Skin epidermis (tissue), 12 donors: Measurements from ENCODE around the gene RGS8.
A peak's percentile ranks its signal among the peaks of the same experiment; 100 is the strongest.

Experiments used
- H3K27ac ChIP-seq, 21 experiments: fragments of 200-600 bp; sonication (generic) in 11 of 21; one replicate each; pipeline ENCODE4 v1.5.0; 2020; ENCODE audit warnings: mild to moderate bottlenecking in 3 of 21, inconsistent platforms in 2 of 21, moderate library complexity in 2 of 21
- H3K4me3 ChIP-seq, 7 experiments: fragments of 200-600 bp; sonication (generic) in 2 of 7; one replicate each; pipeline ENCODE4 v1.5.0; 2020; ENCODE audit warnings: inconsistent platforms in 2 of 7, mild to moderate bottlenecking in 2 of 7, moderate library complexity in 1 of 7

Gene RGS8

DNA sequence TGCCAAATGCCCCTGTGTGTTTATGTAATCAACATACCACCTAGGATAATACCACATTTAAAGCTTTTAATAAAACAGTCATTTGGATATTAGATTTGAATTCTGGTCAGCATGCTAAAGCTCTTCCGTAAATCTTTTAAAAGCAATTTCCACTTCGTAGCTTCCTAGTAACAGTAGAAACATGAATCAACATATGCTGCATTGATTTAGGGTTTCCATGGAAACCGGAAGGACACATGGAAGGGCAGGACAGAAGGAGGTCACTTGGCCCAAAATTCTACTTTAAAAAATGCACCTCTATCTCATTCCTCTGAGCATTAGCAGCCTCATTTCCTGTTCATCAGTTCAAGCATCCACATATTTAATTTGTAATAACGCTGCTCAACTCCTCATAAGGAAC is 8.1 kb downstream of the RGS8 start:
- H3K27ac ChIP-seq: peak overlapping the region in 1 of 21 experiments; percentile 21
- no peak overlapping the region for H3K4me3 ChIP-seq

DNA sequence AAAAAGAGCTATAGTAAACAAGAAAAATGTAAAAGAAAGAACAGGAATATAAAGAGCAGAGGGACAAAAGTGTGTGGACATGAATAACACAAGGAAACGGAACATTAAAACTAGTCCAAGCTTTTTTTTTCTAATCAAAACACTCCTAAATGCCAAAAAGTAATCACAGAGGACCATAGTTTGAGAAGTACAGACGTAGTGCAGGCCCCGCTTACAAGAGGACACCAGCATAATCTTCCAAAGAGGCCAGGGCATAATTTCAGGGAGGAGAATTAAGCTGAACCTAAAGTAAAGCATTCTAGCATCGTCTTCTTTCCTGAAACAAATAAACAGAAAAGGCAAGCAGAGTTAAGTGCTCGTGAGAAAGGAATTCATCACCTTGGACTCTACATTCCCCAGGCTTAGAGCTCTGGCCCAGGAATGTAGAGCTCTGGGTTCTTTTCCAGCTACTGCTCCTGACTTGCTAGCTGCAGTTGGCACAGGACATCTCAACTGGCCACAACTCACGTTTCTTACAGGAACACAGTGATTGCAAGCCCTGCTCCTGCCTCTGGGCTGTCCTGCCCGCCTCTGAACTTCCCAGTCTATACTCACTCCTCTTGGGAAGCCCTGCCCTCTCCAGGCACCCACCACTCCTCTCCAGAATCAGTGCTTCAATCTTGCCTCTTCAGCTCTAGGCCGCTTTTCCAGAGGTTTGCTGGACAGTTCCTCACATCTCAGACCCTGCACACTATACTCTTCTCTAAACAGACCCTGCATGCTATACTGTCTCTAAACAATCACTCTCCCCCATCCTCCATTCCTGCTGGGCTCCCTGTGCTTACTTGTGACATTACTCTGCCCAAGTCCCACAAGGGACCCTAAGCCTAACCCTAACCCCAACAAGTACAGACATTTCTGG is 9.8 kb downstream of the RGS8 start:
- H3K4me3 ChIP-seq: no peak overlapping the region

DNA sequence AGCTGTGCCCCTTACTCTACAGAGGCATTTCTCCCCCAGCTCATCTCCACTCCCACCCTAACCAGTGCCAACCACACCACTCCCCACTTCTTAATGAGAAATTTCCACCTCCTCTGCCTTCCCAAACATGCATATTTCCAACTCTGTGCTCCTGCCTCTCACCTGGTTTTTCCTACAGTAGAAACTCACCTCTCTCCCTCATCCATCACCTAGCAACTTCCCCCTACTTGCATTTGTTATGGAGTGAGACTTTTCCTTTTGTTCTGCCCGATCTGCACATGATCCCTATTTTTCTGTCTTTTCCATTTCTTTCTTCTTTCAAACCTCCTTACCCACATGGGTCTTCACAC is 11.9 kb downstream of the RGS8 start:
- no peak overlapping the region for H3K4me3 ChIP-seq
- no peak overlapping the region for H3K27ac ChIP-seq

More for the DNA sequence above, 9.8 kb downstream of the RGS8 start:
- peak overlapping the region in 2 of 21 experiments; percentile 2 to 4 for H3K27ac ChIP-seq

DNA sequence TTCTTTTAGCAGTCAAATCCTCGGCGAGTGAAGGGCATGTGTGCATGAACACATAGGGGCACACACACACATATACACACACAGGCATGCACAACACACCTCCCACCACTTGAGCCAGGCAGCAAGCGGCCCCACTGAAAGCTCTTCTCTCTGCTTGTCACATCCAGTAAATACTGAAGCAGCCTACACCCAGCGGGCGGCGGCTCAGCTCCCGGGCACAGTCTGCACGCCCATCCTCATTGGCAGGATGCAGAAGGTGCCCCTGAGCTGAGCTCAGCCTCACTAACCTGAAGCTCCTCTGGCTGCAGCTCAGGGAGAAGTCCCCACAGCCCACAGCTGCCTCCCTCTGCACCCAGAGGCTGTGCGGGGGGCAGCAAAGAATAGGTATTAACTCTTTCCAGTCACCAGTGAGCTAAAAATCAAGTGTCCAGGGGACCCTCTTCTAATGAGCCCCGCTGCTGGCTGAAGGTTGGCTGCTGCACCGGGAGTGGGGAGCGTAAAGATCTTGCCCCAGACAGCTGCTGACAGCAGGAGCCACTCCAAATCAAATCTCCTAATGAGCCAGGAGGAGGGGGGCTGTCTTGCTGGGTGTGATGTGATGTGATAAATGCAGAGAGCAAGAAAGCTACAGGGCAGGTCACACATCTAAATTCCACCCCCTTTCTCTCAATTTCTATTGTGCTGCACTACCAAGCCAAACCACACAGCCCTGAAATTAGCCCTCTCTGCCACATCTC is 12.5 kb downstream of the RGS8 start:
- Histone ChIP-seq H3K27ac (no peak overlapping the region), H3K4me3 (no peak overlapping the region)

DNA sequence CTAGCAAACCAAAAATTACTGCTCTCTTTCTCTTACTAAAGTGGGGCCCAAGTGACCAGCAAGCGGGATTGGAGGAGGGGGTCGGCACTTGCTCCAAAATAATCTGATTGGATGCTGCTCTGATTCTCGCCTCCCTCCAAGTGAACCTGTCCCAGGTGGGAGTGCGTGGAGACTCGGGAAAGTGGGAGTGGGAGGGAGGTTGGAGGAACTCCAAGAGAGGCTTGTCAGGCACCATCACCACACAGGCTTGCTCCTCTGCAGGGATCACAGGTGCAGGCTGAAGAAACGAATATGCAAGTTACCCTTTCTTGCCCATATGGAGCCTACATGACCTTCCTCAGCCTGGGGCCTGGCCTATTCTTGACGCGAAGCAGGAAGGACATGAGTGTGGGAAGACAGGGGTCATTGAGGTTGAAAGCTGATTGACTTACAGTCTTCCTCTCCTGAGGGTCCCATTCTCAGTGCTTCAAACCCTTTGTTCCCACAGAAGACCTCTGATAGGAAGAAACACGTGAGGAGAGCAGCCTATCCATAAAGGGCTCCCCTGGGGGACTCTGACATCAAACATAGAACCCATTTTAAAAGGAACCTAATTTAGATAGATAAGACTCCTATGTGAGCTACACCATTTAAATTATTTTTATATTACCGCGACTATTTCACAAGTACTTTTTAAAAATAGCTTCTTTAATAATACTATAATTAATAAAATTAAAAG is 14.2 kb downstream of the RGS8 start:
- Histone ChIP-seq H3K27ac (no peak overlapping the region), H3K4me3 (no peak overlapping the region)

DNA sequence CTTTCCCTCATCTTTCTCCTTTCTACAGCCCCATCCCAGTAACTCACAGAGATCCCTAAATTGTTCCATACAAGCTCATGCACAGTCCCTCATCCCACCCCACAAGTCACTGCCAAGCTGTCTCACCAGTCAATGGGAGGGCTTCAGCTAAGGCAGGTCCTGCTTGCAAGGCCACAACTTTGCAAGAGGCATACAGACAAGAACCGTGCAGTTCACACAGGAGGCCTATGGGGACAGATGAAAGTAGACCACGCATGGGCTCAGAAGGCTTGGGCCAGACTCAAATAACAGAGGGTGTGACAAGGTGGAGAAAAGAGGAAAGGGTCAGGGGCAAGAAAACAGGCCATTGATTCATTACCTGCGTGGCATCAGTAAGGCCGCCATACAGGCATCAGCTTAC is 15.1 kb downstream of the RGS8 start:
- Histone ChIP-seq H3K4me3 (no peak overlapping the region), H3K27ac (no peak overlapping the region)

DNA sequence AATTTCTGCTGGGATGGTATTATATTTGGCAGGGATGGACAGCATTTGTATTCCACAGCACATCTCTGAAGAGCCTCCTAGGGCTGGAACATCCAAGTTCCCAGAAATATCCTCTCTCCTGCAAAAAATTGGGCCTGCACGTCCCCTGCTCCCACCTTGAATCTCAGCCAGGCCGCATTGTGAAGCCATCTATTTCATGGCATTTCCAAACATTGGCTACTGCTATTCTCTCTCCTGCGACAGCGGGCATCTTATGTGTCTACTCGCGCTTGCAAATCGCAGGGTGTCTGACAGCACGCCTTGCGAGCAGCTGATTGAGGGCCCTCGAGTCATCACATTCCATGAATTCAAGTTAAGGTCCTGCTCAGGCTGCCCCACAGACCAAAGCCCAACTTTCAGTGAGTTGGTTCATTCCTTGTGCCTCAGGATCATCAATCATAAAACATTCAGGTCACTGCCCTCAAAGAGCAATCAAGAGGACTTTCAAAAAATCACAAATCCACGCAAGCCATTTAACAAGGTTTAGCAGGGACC is 15.8 kb downstream of the RGS8 start:
- Histone ChIP-seq H3K27ac (no peak overlapping the region), H3K4me3 (no peak overlapping the region)

DNA sequence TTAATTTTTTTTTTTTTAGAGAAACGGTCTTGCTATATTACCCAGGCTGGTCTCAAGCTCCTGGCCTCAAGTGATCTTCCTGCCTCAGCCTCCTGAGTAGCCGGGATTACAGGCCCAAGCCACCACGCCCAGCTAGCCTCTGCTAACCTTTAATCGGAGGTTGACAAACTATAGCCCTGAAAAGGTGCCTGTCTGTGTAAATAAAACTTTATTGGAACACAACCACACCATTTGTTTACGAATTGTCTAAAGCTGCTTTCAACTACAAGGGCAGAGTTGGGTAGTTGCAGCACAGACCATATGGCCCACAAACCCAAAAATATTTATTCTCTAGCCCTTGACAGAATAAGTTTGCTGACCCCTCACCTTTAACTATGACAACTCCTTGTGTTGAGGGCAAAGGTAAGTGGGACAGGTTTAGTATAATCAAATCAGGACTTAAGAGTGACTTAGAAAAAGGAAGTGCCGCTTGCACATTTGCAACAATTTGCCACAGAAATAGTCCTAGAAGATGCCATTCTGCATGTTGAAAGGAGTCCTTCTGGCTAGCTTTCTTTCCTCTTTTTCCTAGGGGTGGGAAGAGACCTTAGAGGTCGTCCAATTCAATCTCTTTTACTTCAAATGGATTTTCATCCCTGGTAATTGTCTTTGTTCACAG is 16.4 kb downstream of the RGS8 start:
- H3K27ac ChIP-seq: no peak overlapping the region
- no peak overlapping the region for H3K4me3 ChIP-seq

DNA sequence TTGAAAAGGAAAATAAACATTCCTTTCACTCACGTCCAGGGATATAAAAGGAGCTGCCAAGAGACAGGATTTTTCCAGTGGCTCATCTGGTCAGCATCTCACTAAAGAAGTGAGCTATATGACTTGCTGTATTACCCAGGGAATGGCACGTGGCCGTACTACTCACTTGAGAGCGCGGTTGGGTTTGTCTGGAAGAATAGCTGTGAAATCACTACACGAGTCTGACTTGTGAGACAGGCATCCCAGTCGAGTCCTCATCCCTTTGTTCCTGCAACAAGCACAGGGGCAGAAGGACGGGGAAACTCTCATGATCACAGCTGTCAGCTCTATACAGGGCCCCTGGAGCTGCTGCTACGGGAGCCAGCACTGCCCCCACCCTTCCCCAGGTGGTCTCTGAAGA is 17.7 kb downstream of the RGS8 start:
- H3K4me3 ChIP-seq: no peak overlapping the region
- no peak overlapping the region for H3K27ac ChIP-seq

DNA sequence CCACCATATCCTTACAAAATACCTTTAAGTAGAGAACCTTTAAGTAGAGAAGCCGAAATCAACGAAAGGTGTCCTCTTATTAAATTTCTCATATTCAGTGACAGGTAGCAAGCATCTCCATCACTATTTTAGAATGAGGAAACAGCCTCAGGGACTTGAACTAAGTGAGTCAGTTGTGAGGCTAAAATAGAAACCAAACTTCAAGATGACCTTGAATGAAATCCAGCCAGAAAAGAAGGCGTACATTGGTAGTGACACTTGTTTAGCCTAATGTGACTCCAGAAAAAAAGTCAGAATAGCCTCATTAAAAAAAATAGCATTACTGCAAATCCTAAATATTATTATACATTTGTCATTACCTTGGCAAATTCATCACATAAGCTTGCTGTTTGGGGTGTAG is 20.1 kb downstream of the RGS8 start:
- Histone ChIP-seq H3K4me3 (no peak overlapping the region), H3K27ac (no peak overlapping the region)

DNA sequence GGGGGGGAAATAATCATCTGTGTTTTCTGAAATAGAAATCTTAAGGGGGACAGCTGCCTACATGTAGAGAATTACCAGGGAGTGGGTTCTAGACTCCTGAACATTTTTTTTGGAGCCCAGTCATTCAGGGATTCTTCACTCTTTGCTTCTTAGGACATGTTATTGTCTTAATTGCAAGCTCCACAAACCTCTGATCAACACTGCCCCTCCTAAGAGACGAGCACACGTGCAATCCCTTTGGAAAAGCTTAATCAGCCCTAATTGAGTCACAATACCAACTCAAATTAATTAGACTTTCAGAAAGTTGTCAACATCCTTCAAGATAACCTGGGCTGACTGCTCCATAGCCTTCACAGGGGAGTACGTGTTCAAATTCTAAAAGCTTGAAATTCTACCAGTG is 21.4 kb downstream of the RGS8 start:
- H3K27ac ChIP-seq: no peak overlapping the region
- H3K4me3 ChIP-seq: no peak overlapping the region

DNA sequence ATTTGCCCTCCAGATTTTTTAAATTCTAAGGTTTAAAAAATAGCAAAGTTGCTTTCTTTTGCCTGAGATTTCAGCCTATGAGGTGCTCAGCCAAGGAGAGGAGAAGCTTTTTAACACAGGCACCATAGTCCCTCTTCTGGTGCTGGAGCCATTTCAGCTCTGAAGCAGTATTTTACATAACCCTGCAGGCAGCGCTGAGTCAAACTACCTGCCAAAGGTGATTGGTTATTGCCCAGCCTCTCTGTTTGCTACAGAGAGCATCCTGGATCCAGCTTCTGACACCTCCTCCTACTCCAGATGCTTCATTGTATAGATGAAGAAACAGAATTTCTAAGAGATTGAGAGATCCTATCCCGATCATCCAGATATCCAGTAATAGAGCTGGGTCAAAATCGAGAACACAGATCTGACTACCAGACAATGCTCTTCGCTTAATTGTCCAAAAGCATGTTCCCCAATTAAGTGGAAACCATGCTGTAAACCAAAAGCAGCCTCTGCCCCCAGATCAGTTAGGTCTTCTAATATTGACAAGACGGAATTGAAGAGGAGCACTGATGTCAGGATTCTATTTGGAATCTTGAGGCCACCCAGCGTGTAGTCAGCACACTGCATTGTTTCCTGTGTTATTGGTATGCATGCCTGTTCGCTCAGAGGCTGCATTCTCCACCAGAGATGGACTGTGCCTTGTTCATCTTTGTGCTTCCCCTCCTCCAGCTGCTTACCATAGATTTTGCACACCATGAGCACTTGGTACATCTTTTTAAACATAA is 22.1 kb downstream of the RGS8 start:
- no peak overlapping the region for H3K4me3 ChIP-seq
- no peak overlapping the region for H3K27ac ChIP-seq

DNA sequence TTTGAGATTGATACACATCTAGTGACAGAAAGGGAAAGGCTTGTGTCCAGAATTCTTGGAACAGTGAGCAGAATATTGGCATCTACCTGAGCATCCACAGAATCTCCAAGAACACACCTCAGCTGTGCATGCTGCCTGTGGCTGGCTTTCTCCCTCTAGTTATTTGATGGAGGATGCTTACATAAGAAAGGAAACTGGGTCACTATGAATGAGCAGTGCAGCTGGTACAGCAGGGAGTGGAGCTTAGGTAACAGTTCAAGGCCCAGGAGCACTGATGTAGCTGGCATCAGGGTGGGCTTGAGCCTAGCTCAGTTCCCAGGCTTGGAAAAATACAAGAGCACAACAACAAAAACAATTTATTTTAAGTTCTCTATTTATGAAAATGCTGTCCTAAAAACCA is 26.3 kb downstream of the RGS8 start:
- H3K27ac ChIP-seq: no peak overlapping the region
- H3K4me3 ChIP-seq: no peak overlapping the region

DNA sequence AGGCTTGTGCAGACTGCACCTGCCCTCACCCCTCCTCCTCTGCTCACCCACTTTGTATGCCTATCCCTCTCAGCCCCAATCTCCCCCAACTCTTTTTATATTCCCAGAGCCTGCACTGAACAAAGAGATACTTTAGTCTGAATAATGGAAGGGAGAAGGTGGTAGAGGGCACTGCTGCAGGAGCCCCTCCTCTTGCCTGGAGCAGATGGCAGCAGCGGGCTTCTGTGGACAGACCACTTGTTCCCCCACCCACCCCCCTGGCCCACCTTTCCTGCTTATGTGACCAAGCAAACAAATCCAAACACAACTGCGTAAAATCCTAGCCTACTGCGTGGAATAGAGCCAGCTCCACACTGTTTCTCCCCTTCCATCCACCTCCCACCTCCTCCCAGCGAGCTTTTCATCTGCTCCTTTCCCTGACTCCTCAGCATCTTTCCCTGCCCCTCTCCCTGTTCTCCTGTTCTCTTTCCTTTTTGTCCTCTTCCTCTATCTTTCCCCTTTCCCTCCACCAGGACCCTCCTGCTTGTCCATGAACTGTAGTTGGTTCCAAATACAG is 27.5 kb downstream of the RGS8 start:
- H3K4me3 ChIP-seq: no peak overlapping the region
- H3K27ac ChIP-seq: no peak overlapping the region

DNA sequence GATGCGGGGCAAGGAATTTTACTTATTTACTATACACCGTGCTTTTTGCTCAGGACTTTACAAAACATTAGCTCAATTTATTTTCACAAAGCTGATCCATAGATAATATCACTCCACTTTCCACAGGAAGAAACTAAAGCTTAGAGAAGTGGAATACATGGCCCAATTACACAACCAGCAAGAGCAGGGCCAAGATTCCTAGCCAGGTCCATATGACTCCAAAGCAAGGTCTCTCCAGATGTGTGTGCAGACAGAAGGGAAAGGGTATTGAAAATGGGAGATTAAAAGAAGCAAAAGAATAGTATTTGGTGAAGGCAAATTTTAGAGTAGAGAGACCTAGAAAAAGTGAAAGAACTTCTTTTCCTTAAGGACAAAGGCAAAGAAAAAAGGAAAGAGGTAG is 30.4 kb downstream of the RGS8 start:
- H3K27ac ChIP-seq: no peak overlapping the region
- no peak overlapping the region for H3K4me3 ChIP-seq

DNA sequence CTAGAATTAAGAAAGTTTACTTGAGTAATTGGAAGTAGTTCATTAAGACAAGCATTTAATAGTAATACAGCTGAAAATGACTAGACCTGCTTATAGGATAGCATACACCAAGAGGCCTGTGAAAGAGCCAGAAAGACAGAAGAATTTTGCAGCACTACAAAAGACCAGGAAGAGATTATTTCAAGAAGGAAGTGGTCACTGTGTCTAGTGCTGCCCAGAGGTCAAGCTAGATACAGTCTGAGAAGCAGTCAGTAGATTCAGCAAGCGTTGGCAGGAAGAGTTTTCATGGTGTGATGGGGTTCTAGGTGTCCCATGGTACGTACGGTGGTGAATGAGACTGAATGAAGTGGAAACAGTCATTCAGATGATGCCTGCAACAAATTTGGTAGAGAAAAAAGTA is 31.5 kb downstream of the RGS8 start:
- Histone ChIP-seq H3K27ac (no peak overlapping the region), H3K4me3 (no peak overlapping the region)

DNA sequence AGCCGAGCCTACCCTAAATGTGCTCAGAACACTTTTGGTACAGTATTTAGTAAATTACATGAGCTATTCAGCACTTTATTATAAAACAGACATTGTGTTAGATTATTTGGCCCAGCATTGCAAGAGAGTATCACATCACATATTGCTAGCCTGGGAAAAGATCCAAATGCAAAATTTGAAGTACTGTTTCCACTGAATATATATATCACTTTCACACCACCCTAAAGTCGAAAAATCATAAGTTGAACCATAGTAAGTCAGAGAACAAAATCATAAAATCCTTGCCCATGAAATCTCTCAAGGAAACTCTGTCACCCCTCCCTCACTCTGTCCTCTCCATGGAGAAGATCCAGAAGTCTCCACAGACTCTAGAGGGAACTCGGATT is 33.1 kb downstream of the RGS8 start:
- no peak overlapping the region for H3K4me3 ChIP-seq
- no peak overlapping the region for H3K27ac ChIP-seq

DNA sequence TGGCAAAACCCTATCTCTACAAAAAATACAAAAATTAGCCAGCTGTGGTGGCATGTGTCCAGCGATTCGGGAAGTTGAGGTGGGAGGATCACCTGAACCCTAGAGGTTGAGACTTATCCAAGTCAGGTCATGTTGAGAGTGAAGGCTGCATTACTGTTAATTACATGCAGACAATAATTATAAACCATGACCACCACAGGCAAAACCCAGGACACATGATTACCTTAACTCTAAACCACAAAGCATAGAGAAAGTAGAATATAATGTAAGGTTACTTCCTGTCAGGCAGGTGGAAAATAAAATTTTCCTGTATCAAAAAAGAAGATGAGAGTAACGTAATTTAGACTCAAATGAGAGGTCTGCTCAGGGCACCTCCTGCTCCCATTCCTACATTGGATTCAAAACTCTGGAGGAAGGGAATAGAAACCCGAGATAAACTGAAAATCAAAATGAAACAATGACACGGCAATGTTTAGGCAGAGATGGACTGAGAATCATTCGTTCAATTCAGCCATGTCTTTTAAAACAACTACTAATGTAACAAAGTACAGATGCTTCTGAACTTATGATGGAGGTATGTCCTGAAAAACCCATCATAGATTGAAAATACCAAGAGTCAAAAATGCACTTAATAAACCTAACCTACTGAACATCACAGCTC is 33.6 kb downstream of the RGS8 start:
- Histone ChIP-seq H3K4me3 (no peak overlapping the region), H3K27ac (no peak overlapping the region)
